ENCODE results near the gene CDKN2C.

CDKN2C gene

GRCh38 chr1:50966991-50967390 lies 3.1 kb upstream of the CDKN2C start:
- DNase-seq = no peak

- no peak for DNase-seq
Measured at GRCh38 chr1:50967416-50968157, 2.5 kb upstream of the CDKN2C start.

GRCh38 chr1:50968158-50968820 lies 1.8 kb upstream of the CDKN2C start:
- peak; percentile 76 for DNase-seq

- DNase-seq = peak; percentile 34
Measured at GRCh38 chr1:50968821-50969610, 1.0 kb upstream of the CDKN2C start.

GRCh38 chr1:50970509-50970887 lies 453 bp downstream of the CDKN2C start:
- no peak for DNase-seq

- no peak for DNase-seq
Measured at GRCh38 chr1:50970931-50971582, 1.0 kb downstream of the CDKN2C start.

GRCh38 chr1:50971748-50972305 lies 1.8 kb downstream of the CDKN2C start:
- no peak for DNase-seq

GRCh38 chr1:50972766-50973165 lies 2.7 kb downstream of the CDKN2C start:
- DNase-seq = no peak

GRCh38 chr1:50973255-50973654 lies 3.2 kb downstream of the CDKN2C start:
- no peak for DNase-seq

GRCh38 chr1:50973875-50974617 lies 4.0 kb downstream of the CDKN2C start:
- no peak for DNase-seq

- DNase-seq = no peak
Measured at GRCh38 chr1:50974618-50974935, 4.5 kb downstream of the CDKN2C start.

- no peak for DNase-seq
Measured at GRCh38 chr1:50975436-50975835, 5.4 kb downstream of the CDKN2C start.

- no peak for DNase-seq
Measured at GRCh38 chr1:50976111-50976889, 6.3 kb downstream of the CDKN2C start.

GRCh38 chr1:50976890-50977574 lies 7.0 kb downstream of the CDKN2C start:
- peak; percentile 13 for DNase-seq

GRCh38 chr1:50977575-50978143 lies 7.6 kb downstream of the CDKN2C start:
- peak; percentile 20 for DNase-seq

GRCh38 chr1:50978144-50978851 lies 8.3 kb downstream of the CDKN2C start:
- no peak for DNase-seq

- DNase-seq = no peak
Measured at GRCh38 chr1:50978852-50979781, 9.1 kb downstream of the CDKN2C start.

GRCh38 chr1:50979937-50980336 lies 9.9 kb downstream of the CDKN2C start:
- DNase-seq = no peak

- DNase-seq = no peak
Measured at GRCh38 chr1:50980505-50980904, 10.5 kb downstream of the CDKN2C start.

Data from activated effector memory CD4-positive, alpha-beta T cell treated with Interleukin-2 at 50 U/mL for 16 hours (primary cell).